Suprapubic skin (tissue), 4 donors: ENCODE results near the gene RSF1.

ENCODE experiments used
- EP300 ChIP-seq: sonication (generic); formaldehyde crosslinking; IDR thresholded peaks from one replicate; pipeline ENCODE4 v1.6.1; 2017; ENCODE audit warnings: antibody characterized with exemption
- POLR2A ChIP-seq, 2 donors: fragments of 450-650 bp; IDR thresholded peaks; one replicate each; pipeline ENCODE4 v1.6.1; 2017; ENCODE audit warnings: antibody characterized with exemption in 2 of 2, mild to moderate bottlenecking in 2 of 2, moderate library complexity in 2 of 2
- POLR2AphosphoS5 ChIP-seq, 3 donors: sonication (generic); formaldehyde crosslinking; IDR thresholded peaks; one replicate each; pipeline ENCODE4 v1.6.1; 2017; ENCODE audit warnings: antibody characterized with exemption in 3 of 3
- TF ChIP-seq, protein P1 (sequence below), 2 donors: fragments of 200-600 bp in 1 of 2; fragments of 450-650 bp in 1 of 2; sonication (generic) in 1 of 2; IDR thresholded peaks; one replicate each; pipeline ENCODE4 v1.5.1; 2016 to 2019; ENCODE audit warnings: antibody characterized with exemption in 2 of 2, mild to moderate bottlenecking in 1 of 2, moderate library complexity in 1 of 2

DNA sequence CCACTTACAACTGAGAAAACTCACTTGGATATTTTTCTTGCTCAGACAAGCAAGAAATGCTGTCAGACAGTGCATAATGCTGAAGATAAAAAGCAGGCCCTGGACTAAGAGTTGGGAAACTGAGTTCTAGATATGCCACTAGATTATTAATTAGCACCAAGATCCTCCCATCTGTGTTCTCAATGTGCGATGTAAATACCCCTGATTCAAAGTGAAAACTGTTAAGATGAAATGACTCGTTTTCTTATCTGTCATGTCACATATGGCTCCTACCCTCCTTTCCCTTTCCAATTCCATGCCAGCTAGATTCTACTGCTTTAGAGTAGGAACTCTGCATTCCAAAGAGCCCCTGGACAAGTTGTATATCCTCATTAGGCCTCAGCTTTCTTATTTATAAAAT, 94.0 kb downstream of the RSF1 start:
- TF ChIP-seq POLR2A (IDR thresholded peaks at IDR 0.05) (no peak), EP300 (no peak), POLR2AphosphoS5 (IDR thresholded peaks at IDR 0.05) (no peak)
- TF ChIP-seq, protein P1, sequence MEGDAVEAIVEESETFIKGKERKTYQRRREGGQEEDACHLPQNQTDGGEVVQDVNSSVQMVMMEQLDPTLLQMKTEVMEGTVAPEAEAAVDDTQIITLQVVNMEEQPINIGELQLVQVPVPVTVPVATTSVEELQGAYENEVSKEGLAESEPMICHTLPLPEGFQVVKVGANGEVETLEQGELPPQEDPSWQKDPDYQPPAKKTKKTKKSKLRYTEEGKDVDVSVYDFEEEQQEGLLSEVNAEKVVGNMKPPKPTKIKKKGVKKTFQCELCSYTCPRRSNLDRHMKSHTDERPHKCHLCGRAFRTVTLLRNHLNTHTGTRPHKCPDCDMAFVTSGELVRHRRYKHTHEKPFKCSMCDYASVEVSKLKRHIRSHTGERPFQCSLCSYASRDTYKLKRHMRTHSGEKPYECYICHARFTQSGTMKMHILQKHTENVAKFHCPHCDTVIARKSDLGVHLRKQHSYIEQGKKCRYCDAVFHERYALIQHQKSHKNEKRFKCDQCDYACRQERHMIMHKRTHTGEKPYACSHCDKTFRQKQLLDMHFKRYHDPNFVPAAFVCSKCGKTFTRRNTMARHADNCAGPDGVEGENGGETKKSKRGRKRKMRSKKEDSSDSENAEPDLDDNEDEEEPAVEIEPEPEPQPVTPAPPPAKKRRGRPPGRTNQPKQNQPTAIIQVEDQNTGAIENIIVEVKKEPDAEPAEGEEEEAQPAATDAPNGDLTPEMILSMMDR (IDR thresholded peaks at IDR 0.05): no peak
